Right lobe of liver (tissue), 6 donors: ENCODE measurements around the gene ABLIM2. TPM values are rescaled to one million over a fixed set of nuclear protein-coding genes. Genes with fewer than 3 reads are reported as not detected.

Experiments used
- ATAC-seq, 4 donors: fragments of 200-7000 bp; cut with Tn5 transposase; one replicate each; pipeline ENCODE4 v1.9.1; 2020; ENCODE audit warnings: mild to moderate bottlenecking in 4 of 4, moderate library complexity in 4 of 4
- DNase-seq, 3 donors: peaks; one replicate each; pipeline ENCODE4 v3.0.0-alpha.2; 2020
- H3K27ac ChIP-seq, 3 donors: fragments of 200-600 bp; one replicate each; pipeline ENCODE4 v1.8.0; 2022
- H3K27me3 ChIP-seq, 2 donors: fragments of 200-600 bp; one replicate each; pipeline ENCODE4 v1.8.0; 2022
- H3K36me3 ChIP-seq, 4 donors: fragments of 200-600 bp; sonication (generic) in 1 of 4; one replicate each; pipeline versions ENCODE4 v1.5.1 to v1.8.0; 2017 to 2022; ENCODE audit warnings: control low read depth in 1 of 4
- H3K4me1 ChIP-seq, 4 donors: fragments of 200-600 bp; sonication (generic) in 1 of 4; one replicate each; pipeline versions ENCODE4 v1.5.1 to v1.8.0; 2017 to 2022; ENCODE audit warnings: control low read depth in 1 of 4
- H3K4me3 ChIP-seq, 3 donors: fragments of 200-600 bp; one replicate each; pipeline ENCODE4 v1.8.0; 2022
- H3K9me3 ChIP-seq, 4 donors: fragments of 200-600 bp; sonication (generic) in 1 of 4; one replicate each; pipeline versions ENCODE4 v1.5.1 to v1.8.0; 2017 to 2022; ENCODE audit warnings: control low read depth in 1 of 4
- POLR2A ChIP-seq: fragments of 450-650 bp; IDR thresholded peaks from one replicate; pipeline ENCODE4 v1.6.1; 2017; ENCODE audit warnings: antibody characterized with exemption, mild to moderate bottlenecking
- WGBS: methylation state at CpG from one replicate; pipeline ENCODE4 v1.1.6; 2018; ENCODE audit warnings: low coverage, low lambda C conversion rate; ENCODE audit not compliant: insufficient coverage; ENCODE audit errors: missing lambda C conversion rate; 5-methylcytosine and 5-hydroxymethylcytosine counted together
- intact Hi-C, 2 donors: fragments of 100-400 bp; cut with DNase I; formaldehyde crosslinking; loops; one replicate each; pipeline versions ENCODE4 v1.11.2 to v1.14.1; 2022
- total RNA-seq, 6 experiments: library from RNA; depleted of rRNA in 2 of 6; stranded (reverse); fragments of >200 nt in 2 of 6; fragmentation: NEBNext Ultra II Directional in 3 of 6; extraction: Animal tissue kit (Norgen Biotek cat#: 25700) in 3 of 6; gene quantifications; one replicate each; pipeline versions ENCODE4 v1.1.0 to v1.2.4, GENCODE V29; 2016 to 2023
- TF ChIP-seq, protein P1 (sequence below), 4 donors: fragments of 200-600 bp in 3 of 4; fragments of 450-650 bp in 1 of 4; IDR thresholded peaks; one replicate each; pipeline versions ENCODE4 v1.5.1 to v1.8.0; 2016 to 2022; ENCODE audit warnings: antibody characterized with exemption in 4 of 4, mild to moderate bottlenecking in 2 of 4
- donor health status: DM: no; HTN: yes; CAD: no.
- donor health status: DM: no; HTN: no; CAD: no.
- donor health status: DM: no; HTN: no; CAD: no.
- donor health status: DM: no; HTN: yes; CAD: no.
- donor health status: DM: no; HTN: yes; CAD: no.

Gene ABLIM2
- total RNA-seq, 6 experiments from 2014 or later, result 0.93 to 3.5 (median 2.3) TPM

DNA sequence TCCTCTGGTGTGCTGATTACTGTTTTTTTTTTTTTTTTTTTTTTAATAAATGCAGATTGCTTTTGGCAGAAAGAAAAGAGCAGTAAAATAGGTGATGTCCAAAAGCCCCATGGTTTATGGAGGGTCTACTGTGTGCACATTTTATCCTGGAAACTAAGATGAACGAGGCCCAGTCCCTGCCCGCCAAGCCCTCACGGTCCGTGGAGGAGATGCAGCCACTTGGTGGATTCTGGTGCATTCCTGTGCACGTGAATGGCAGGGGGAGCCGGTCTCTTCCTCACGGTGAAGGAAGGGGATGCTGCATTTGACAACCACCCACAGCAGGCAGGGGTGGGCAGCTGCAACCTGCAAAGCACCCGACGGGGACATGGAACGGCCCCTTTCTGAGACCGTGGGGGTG lies 118.8 kb downstream of the ABLIM2 start:
- no peaks in the 10 kb centered on the region for H3K4me1 ChIP-seq
- H3K27me3 ChIP-seq, result no peaks in the 10 kb centered on the region
- intact Hi-C loops, result no loop called here
- DNase-seq, result no peak
- H3K27ac ChIP-seq, result no peak overlapping the region
- H3K4me3 ChIP-seq, result no peak overlapping the region
- WGBS, result 87% methylated on average over 10 of the region's 11 CpGs
- TF ChIP-seq, protein P1, sequence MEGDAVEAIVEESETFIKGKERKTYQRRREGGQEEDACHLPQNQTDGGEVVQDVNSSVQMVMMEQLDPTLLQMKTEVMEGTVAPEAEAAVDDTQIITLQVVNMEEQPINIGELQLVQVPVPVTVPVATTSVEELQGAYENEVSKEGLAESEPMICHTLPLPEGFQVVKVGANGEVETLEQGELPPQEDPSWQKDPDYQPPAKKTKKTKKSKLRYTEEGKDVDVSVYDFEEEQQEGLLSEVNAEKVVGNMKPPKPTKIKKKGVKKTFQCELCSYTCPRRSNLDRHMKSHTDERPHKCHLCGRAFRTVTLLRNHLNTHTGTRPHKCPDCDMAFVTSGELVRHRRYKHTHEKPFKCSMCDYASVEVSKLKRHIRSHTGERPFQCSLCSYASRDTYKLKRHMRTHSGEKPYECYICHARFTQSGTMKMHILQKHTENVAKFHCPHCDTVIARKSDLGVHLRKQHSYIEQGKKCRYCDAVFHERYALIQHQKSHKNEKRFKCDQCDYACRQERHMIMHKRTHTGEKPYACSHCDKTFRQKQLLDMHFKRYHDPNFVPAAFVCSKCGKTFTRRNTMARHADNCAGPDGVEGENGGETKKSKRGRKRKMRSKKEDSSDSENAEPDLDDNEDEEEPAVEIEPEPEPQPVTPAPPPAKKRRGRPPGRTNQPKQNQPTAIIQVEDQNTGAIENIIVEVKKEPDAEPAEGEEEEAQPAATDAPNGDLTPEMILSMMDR (IDR thresholded peaks at IDR 0.05), result no peak
- no peak for TF ChIP-seq POLR2A
- no peaks in the 10 kb centered on the region for H3K36me3 ChIP-seq
- ATAC-seq, result no peak
- H3K9me3 ChIP-seq, result no peaks in the 10 kb centered on the region

DNA sequence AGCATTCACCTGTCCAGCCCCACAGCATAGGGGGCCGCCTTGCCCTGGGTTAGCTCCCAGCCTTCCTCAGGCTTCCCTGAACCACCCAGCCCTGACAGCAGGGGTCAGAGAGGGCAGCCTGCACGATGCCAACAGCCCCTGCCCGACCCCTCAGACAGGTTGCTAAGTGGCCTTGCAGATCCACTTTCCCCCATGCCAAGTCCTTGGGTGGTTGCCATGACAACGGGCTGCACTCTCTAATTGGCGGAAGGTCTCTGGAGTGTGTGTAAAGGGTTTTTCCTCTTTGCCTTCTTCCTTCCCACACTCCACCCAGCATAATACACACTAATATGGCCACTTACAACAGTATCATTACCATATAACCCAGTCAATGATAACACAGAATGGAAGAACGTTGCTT lies 119.3 kb downstream of the ABLIM2 start:
- 29% methylated on average over 4 of the region's 6 CpGs for WGBS
- DNase-seq (no peak), ATAC-seq (no peak)

DNA sequence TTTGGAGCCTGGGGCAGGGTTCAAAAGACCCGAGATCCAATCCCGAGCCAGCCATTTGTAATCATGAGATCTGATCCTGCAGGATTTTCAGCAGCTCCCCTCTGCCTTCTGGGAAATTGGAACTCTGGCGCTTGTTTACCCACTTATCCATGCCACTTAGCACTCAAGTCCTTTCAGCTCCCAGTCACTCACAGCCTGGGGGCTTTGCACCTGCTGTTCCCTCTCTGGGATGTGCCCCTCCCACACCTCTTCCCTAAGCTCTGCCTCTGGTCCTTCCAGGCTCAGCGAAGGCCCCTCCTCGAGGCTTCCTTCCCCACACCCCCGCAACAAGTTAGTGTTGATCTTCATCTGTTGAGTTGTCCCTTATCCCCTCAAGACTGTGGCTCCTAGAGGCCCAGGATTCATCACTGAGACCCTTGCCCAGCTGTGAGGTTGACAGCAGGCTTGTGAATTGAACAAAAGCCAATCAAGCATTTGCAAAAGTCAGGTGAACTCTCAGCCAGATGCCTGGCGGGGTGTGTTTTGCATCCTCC lies 119.8 kb downstream of the ABLIM2 start:
- no peaks in the 10 kb centered on the region for H3K36me3 ChIP-seq
- 69% methylated on average over 4 of the region's 7 CpGs for WGBS
- no peaks in the 10 kb centered on the region for H3K27me3 ChIP-seq
- no peak overlapping the region for H3K4me3 ChIP-seq
- intact Hi-C loops, result no loop called here
- no peaks in the 10 kb centered on the region for H3K9me3 ChIP-seq
- no peak overlapping the region for H3K27ac ChIP-seq
- ATAC-seq (no peak), DNase-seq (no peak)
- TF ChIP-seq, protein P1 (IDR thresholded peaks at IDR 0.05), result no peak
- no peak for TF ChIP-seq POLR2A
- no peaks in the 10 kb centered on the region for H3K4me1 ChIP-seq

More for the DNA sequence above, 119.3 kb downstream of the ABLIM2 start:
- Histone ChIP-seq H3K27ac (no peak overlapping the region), H3K4me1 (no peaks in the 10 kb centered on the region), H3K4me3 (no peak overlapping the region), H3K36me3 (no peaks in the 10 kb centered on the region), H3K27me3 (no peaks in the 10 kb centered on the region), H3K9me3 (no peaks in the 10 kb centered on the region)
- TF ChIP-seq POLR2A, result no peak
- TF ChIP-seq, protein P1 (IDR thresholded peaks at IDR 0.05), result no peak
- intact Hi-C loops, result no loop called here

DNA sequence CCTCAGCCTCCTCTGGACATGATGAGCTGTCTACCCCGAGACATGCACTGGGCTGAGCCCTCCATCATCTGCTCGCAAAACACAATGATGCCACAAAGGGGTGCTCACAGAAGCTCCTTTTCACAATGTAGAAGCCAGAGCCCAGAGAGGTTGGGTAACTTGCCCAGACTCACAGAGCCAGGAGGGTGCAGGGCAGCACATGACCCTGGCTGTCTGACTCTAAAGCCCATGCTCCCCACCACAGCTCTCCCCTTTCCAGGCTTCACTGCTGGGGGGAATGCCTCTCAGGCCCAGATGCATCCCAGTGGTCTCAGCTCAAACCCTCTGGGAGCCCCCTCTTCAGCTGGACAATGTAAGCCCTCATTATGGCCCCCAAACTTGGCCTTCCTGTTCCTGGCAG lies 120.5 kb downstream of the ABLIM2 start:
- DNase-seq (no peak), ATAC-seq (no peak)
- no CpG with 5 or more reads among the region's 2 CpGs for WGBS
- no peak overlapping the region for H3K27ac ChIP-seq
- intact Hi-C loops, result no loop called here
- no peaks in the 10 kb centered on the region for H3K9me3 ChIP-seq
- H3K36me3 ChIP-seq, result no peaks in the 10 kb centered on the region
- H3K27me3 ChIP-seq, result no peaks in the 10 kb centered on the region
- no peak overlapping the region for H3K4me3 ChIP-seq
- no peaks in the 10 kb centered on the region for H3K4me1 ChIP-seq
- TF ChIP-seq, protein P1 (IDR thresholded peaks at IDR 0.05), result no peak
- no peak for TF ChIP-seq POLR2A
